Dermis microvascular lymphatic vessel endothelial cell (primary cell): ENCODE measurements around the gene CCDC85C. TPM values are rescaled to one million over a fixed set of nuclear protein-coding genes. Genes with fewer than 3 reads are reported as not detected.

Experiments
- DNase-seq, 2 donors: peaks; one replicate each; pipeline versions ENCODE4 v3.0.0 to v3.0.0-alpha.2; 2010; ENCODE audit warnings: low read depth in 2 of 2
- total RNA-seq: library from RNA; depleted of rRNA; stranded (reverse); fragments of >200 nt; gene quantifications from 2 replicates; pipeline ENCODE4 v1.2.1, GENCODE V29; 2014

The CCDC85C gene
- total RNA-seq, 1 donor from 2014 or later, result 5.5 TPM

- no peak for DNase-seq
Observed at GRCh38 chr14:99573436-99574098, 30.4 kb downstream of the CCDC85C start.

GRCh38 chr14:99573000-99573330 is 31.0 kb downstream of the CCDC85C start:
- no peak for DNase-seq

DNA sequence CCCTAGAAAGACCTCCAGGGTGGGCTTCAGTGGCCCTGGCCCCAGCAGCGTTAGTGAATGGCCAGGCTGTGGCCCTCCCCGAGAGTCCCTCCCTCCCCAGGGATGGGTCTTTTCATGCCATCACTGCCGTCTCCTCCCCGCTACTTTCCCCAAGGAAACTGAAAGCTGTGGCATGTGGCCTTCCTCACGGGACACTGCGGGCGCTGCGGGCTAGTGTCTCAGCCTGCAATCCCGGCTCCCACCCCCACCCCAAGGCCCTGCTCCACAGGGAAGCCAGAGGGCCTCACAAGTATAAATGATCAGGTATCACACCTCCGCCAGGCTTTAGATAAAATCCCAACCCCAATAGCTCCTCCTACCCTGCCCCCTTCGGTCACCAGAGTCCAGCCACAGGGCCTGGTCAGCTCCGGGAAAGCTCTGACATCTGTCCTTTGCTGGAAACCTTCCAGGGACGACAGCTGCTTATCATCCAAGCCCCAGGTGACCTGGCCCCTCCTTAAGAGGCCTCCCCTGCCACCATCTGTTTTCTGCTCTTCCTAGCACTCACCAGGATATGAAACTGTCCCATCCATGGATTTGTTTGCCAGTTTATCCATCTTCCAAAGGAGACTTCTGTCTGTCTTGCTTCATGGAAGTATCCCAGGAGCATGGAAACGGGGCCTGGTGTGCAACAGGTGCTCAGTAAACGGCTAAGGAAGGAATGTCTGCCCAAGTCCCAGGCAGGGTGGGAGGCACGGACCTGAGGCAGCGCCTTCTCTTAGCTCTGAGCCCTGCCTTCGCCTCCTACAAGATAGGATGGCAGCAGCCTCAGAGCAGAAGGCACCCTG is 31.6 kb downstream of the CCDC85C start:
- no peak for DNase-seq

DNA sequence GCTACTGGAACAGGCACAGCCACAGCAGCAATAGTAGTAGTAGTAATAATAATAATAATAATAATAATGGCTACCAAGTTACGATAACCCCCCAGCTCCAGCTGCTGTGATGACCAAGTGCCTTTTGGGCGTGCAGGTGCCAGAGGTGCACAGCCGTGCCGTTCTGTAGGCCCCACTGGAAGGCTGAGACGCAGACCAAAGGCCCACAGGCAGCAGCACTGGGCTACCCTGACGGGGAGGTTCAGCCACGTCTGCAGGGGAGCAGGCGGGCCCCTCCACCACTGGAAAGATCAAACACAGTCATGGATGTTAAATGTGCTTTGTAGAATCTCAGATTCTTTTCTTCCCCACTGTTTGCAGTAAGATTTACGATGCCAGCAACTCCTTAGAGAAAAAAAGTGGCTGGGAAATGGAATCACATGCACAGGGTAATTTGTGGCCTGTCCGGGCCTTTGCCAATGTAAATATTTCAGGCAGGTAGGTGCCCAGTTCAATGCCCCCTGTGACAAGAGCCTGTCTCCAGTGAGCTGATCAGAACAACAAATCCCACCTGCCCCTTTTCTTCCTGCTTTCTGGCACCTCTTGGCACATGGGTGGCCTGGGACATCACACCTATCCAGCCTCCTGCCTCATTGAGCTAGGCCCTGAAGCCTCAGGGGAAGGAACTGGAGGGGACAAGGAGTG is 32.6 kb downstream of the CCDC85C start:
- no peak for DNase-seq

GRCh38 chr14:99570544-99571302 is 33.3 kb downstream of the CCDC85C start:
- DNase-seq, result no peak

GRCh38 chr14:99569725-99570543 is 34.1 kb downstream of the CCDC85C start:
- DNase-seq, result no peak

DNA sequence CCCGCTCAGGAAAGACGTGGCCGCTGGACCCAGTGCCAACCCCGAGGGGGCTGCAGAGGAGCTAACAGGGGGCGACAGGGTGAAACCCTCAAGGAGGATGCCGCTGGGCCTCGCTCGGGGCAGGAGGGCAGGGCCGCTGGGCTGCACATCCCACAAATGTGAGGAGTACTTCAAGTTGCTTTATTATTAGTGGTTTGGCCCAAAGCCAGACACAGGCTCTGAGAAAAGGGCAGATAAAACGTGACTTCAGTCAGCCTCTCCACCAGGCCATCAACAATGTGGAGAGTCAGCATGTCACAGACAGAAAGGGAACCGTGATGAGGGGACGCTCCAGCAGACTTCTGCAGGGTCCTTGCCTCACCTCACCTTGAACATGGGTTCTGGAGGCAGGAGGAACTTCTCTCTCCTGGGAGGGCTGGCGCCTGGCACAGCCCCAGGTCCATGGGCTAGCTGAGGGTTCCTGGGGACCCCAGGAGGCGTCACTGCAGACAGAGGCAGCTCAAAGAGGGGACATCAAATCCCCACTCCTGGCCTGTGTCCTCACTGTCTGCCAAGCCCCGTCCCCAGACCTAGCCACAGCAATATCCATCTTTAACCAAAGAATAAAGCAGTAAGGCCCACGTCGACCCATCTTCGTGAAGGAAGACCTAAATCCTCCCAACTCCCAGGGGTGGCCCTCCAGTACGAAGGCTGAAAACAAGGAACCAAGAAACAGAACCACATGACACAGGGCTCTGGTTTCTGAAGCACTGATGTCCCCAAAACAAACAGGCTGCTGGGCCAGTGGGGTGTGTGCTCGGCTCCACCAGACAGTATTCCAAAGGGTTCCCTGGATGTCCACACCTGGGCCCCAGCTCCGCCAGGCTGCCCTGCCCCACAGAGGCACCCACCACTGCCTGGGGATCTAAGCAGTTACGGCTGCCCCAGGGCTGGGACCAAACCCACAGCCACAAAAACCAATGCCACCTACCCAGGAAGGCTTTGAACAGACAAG is 35.1 kb downstream of the CCDC85C start:
- DNase-seq, result peak in 1 of 2 donors; percentile 28

- DNase-seq, result no peak
Observed at GRCh38 chr14:99566390-99567354, 37.3 kb downstream of the CCDC85C start.

DNA sequence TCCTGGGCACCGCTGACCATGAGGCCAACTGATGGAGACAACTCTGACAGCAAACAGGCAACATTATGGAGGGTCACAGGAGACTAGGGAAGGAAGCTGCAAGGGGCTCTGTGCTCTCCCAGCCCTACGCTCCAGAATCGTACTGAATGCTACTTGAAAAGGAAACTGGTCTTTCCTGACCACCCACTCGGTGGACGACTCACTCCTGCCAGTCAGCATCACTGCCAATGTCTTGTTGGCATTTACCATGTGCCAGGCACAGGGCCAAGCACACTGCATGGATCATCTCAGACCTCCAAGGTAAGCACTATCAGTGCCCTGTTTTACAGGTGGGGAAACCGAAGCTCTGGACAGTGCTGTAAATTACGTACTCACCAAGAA is 38.0 kb downstream of the CCDC85C start:
- DNase-seq, result peak in 1 of 2 donors; percentile 27

DNA sequence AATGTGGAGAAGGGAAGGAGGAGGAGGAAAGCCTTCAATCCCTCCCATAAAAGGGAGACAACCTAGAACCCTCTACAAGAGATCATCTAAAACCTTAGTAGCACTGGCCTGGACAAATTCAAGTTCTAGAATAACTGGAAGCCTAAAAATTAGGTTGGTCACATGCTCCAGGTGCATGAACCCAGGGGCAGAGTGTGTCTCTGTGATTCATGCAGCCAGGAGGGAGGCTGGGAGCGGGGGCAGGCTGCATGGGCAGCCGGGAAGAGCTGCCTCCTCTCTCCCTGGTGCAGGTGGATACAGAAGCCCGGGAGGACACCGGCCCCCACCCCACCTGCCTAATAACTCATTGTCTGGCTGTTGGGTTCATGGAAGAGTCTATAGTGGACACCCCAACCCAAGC is 38.6 kb downstream of the CCDC85C start:
- no peak for DNase-seq

GRCh38 chr14:99564926-99565259 is 39.1 kb downstream of the CCDC85C start:
- no peak for DNase-seq

- peak; percentile 36 to 88 for DNase-seq
Observed at GRCh38 chr14:99564256-99564925, 39.6 kb downstream of the CCDC85C start.

DNA sequence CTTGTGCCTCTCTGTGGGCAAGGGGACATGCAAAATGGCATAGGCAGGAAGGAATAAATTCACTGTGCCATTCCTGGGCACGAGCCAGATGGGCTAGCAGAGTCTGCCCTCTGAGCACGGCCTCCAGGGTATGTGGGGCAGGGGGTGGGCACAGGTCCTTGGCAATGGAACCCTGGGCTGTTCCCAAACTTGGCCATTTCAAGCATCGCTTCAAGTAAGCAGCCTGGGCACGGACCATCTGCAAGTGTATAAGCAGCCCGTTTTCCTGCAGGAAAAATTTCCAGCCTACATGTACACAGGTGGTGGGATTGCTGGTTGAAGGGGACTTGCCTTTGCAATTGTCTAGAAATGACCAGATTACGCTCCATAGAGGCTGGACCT is 40.3 kb downstream of the CCDC85C start:
- no peak for DNase-seq

DNA sequence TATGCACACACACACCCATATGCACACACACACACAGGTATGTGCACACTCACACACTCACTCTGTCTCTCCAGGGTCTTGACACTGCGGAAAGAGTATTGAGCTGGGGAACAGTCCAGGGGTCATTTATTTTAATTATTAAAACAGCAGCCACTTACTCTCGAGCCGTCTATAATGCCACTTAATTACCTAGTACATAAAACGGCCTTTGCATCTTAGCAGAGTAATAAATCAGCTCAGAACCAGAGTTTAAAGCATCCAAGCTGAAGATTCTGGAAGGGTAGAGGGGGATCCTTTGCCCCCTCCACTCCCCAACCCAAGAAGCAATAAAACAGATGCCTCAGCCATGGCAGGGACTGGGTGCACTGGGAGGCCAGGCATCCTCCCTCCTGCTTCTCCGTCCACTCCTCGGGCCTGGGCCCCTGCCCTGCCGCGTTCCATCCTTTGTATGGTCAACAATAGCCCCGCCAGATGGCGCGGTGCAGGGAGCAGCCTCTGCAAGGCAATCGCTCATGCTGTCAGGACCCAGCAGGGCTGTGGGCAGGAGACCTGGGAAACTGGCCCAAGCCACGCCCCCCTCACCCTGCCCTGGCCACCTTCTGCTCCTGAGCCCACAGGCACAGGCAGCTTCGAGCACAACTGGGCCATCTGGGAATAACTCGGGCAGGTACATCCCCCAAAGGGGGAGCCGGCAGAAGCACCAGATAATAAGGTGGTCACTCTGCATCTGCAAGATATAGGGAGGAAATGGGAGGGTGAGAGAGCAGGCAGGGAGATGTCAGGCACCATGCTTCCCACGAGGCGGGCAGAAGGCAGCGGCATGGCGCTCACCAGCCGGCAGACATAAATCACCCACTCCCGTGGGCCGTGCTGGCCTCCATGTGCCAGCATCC is 40.9 kb downstream of the CCDC85C start:
- peak in 1 of 2 donors; percentile 72 for DNase-seq

GRCh38 chr14:99561864-99562263 is 42.1 kb downstream of the CCDC85C start:
- DNase-seq, result no peak

DNA sequence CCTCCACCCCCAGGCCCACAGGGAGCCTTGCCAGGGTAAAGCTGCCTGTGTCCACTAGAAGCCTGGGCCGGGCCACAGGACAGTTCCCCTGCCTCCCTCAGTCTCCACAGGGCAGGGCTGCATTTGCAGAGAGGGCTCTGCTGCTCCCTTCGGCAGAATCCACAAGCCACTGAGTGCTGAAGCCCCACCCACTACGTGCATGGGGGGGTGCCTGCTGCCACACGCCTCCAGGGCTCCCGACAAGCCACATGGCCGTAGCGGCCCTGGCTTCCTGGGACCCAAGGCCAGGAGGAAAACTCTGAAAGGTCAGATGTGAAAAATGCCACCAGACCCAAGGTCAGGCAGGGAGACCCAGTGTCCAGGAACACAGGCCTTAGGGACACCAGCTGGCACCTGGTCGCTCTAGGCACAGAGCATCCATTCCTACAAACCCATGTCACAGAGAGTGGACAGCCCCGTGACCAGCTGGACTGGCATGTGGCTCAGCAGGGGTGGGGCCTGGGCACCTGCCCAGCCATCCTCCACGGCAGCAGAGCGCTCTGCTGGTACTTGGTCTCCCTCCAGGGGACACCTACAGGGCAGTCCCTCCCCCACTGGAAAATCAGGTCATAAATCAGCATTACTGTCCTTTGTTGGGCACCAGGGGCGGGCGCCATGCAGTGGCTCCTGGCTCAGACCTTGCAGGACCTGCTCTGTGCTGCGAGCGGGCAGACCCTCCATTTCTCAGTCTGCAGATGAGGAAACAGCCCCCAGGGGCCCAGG is 42.9 kb downstream of the CCDC85C start:
- no peak for DNase-seq
